Osteoblast (primary cell): ENCODE results near the gene RAMP3. TPM values are rescaled to one million over a fixed set of nuclear protein-coding genes. Genes with fewer than 3 reads are reported as not detected.
"Not testable (repeated sequence)": the region's sequence is repeated elsewhere in the genome, so short reads cannot be mapped to it uniquely, and the experiment has no call there.

Source experiments
- DNase-seq: peaks from one replicate; pipeline ENCODE4 v3.0.0; 2011; ENCODE audit warnings: low spot score, mixed read lengths; ENCODE audit not compliant: insufficient read length; ENCODE audit errors: missing footprints
- H2AFZ ChIP-seq: 2 replicates; pipeline ENCODE4 v1.6.0; 2011; ENCODE audit warnings: mild to moderate bottlenecking, low read length
- H3K27ac ChIP-seq: 2 replicates; pipeline ENCODE4 v1.5.1; 2011; ENCODE audit warnings: mild to moderate bottlenecking, low read depth, low read length, moderate library complexity
- H3K27me3 ChIP-seq: 2 replicates; pipeline ENCODE4 v1.6.0; 2012; ENCODE audit warnings: mild to moderate bottlenecking, control low read depth, inconsistent platforms, low read length, moderate library complexity; ENCODE audit not compliant: insufficient read depth
- H3K36me3 ChIP-seq: 2 replicates; pipeline ENCODE4 v1.5.1; 2011; ENCODE audit warnings: mild to moderate bottlenecking, low read length, control low read depth, moderate library complexity; ENCODE audit not compliant: insufficient read depth
- H3K4me1 ChIP-seq: 2 replicates; pipeline ENCODE4 v1.5.1; 2011; ENCODE audit warnings: mild to moderate bottlenecking, low read length, control low read depth, moderate library complexity; ENCODE audit not compliant: insufficient read depth
- H3K4me2 ChIP-seq: 2 replicates; pipeline ENCODE4 v1.6.0; 2011; ENCODE audit warnings: mild to moderate bottlenecking, low read length; ENCODE audit not compliant: insufficient read depth
- H3K4me3 ChIP-seq: fragments of 200-600 bp; sonication (generic); 3 replicates; pipeline ENCODE4 v1.5.1; 2012; ENCODE audit warnings: mild to moderate bottlenecking, low read length, inconsistent platforms; ENCODE audit not compliant: insufficient read depth
- H3K79me2 ChIP-seq: 2 replicates; pipeline ENCODE4 v1.6.0; 2012; ENCODE audit warnings: mild to moderate bottlenecking, low read length, control low read depth, inconsistent platforms; ENCODE audit not compliant: insufficient read depth
- H3K9me3 ChIP-seq: 2 replicates; pipeline ENCODE4 v1.5.1; 2011; ENCODE audit warnings: low read depth, low read length, control low read depth
- H4K20me1 ChIP-seq: 2 replicates; pipeline ENCODE4 v1.6.0; 2012; ENCODE audit warnings: mild to moderate bottlenecking, low read length, control low read depth; ENCODE audit not compliant: insufficient read depth
- CTCF ChIP-seq: IDR thresholded peaks from 2 replicates; pipeline ENCODE4 v1.5.1; 2011; ENCODE audit warnings: mild to moderate bottlenecking, low read depth, low read length, moderate library complexity; ENCODE audit errors: extremely low read depth
- total RNA-seq: library from RNA; depleted of rRNA; stranded (reverse); fragments of >200 nt; gene quantifications from 2 replicates; pipeline ENCODE4 v1.2.3, GENCODE V29; 2012

RAMP3 gene
- total RNA-seq, 1 donor, result not detected

- H3K36me3 ChIP-seq, result no peaks in the 10 kb centered on the region
- no peak overlapping the region for H2AFZ ChIP-seq
- H3K4me2 ChIP-seq, result no peak overlapping the region
- no peaks in the 10 kb centered on the region for H4K20me1 ChIP-seq
- H3K9me3 ChIP-seq, result no peaks in the 10 kb centered on the region
- H3K27ac ChIP-seq, result no peak overlapping the region
- H3K79me2 ChIP-seq, result no peaks in the 10 kb centered on the region
- no peak for TF ChIP-seq CTCF
- peak; percentile 46 for DNase-seq
- H3K27me3 ChIP-seq, result peaks cover 18% of the 10 kb centered on the region
- H3K4me1 ChIP-seq, result no peaks in the 10 kb centered on the region
- H3K4me3 ChIP-seq, result no peak overlapping the region
Measured at GRCh38 chr7:45162311-45162845, 4.8 kb downstream of the RAMP3 start.

GRCh38 chr7:45162943-45163691 is 5.5 kb downstream of the RAMP3 start:
- Histone ChIP-seq H3K79me2 (no peaks in the 10 kb centered on the region), H3K9me3 (no peaks in the 10 kb centered on the region), H3K4me1 (no peaks in the 10 kb centered on the region), H3K27ac (no peak overlapping the region), H3K36me3 (no peaks in the 10 kb centered on the region), H3K4me3 (no peak overlapping the region), H4K20me1 (no peaks in the 10 kb centered on the region), H2AFZ (no peak overlapping the region), H3K27me3 (peaks cover 17% of the 10 kb centered on the region), H3K4me2 (no peak overlapping the region)
- TF ChIP-seq CTCF, result no peak
- DNase-seq, result peak; percentile 13

- Histone ChIP-seq H3K27me3 (peaks cover 12% of the 10 kb centered on the region), H4K20me1 (no peaks in the 10 kb centered on the region), H3K9me3 (no peaks in the 10 kb centered on the region), H3K4me2 (no peak overlapping the region), H3K79me2 (no peaks in the 10 kb centered on the region), H2AFZ (no peak overlapping the region), H3K36me3 (no peaks in the 10 kb centered on the region), H3K4me1 (no peaks in the 10 kb centered on the region), H3K4me3 (no peak overlapping the region), H3K27ac (no peak overlapping the region)
- no peak for TF ChIP-seq CTCF
- DNase-seq, result peak; percentile 70
Measured at GRCh38 chr7:45163692-45164052, 6.1 kb downstream of the RAMP3 start.

- not testable (repeated sequence) for H3K27ac ChIP-seq, H3K4me2 ChIP-seq
Measured at GRCh38 chr7:45164271-45164670, 6.7 kb downstream of the RAMP3 start.

More at GRCh38 chr7:45164271-45164670, 6.7 kb downstream of the RAMP3 start:
- H2AFZ ChIP-seq, H3K27me3 ChIP-seq, H3K4me1 ChIP-seq, H3K9me3 ChIP-seq, DNase-seq, H3K36me3 ChIP-seq, H3K4me3 ChIP-seq, H4K20me1 ChIP-seq, H3K79me2 ChIP-seq: not testable (repeated sequence)
